Psoas muscle (tissue), 8 donors: ENCODE measurements around the gene APOBEC3G. TPM values are rescaled to one million over a fixed set of nuclear protein-coding genes. Genes with fewer than 3 reads are reported as not detected.

Experiments used
- ATAC-seq, 4 donors: fragments of 200-7000 bp; cut with Tn5 transposase; one replicate each; pipeline ENCODE4 v1.9.1; 2020; ENCODE audit warnings: moderate library complexity in 3 of 4, mild to moderate bottlenecking in 2 of 4
- DNase-seq, 2 donors: peaks; one replicate each; pipeline ENCODE4 v3.0.0-alpha.2; 2020
- H3K27ac ChIP-seq: fragments of 200-600 bp; one replicate; pipeline ENCODE4 v1.8.0; 2022
- H3K27me3 ChIP-seq, 3 donors: fragments of 200-600 bp in 1 of 3; one replicate each; pipeline versions ENCODE4 v1.6.1 to v1.8.0; 2013 to 2022; ENCODE audit warnings: low read length in 2 of 3, mild to moderate bottlenecking in 2 of 3, moderate library complexity in 1 of 3; ENCODE audit not compliant: insufficient read depth in 3 of 3
- H3K36me3 ChIP-seq, 2 donors: fragments of 200-600 bp in 1 of 2; one replicate each; pipeline versions ENCODE4 v1.6.1 to v1.8.0; 2013 to 2022; ENCODE audit warnings: low read depth in 1 of 2, mild to moderate bottlenecking in 1 of 2, moderate library complexity in 1 of 2; ENCODE audit not compliant: insufficient read depth in 1 of 2
- H3K4me1 ChIP-seq: fragments of 200-600 bp; one replicate; pipeline ENCODE4 v1.8.0; 2022
- H3K4me3 ChIP-seq: fragments of 200-600 bp; one replicate; pipeline ENCODE4 v1.8.0; 2022; ENCODE audit warnings: mild to moderate bottlenecking
- H3K9me3 ChIP-seq: fragments of 200-600 bp; one replicate; pipeline ENCODE4 v1.8.0; 2022
- CTCF ChIP-seq: fragments of 200-600 bp; IDR thresholded peaks from one replicate; pipeline ENCODE4 v1.8.0; 2022; ENCODE audit warnings: antibody characterized with exemption
- WGBS, 3 donors: extraction: QIAGEN DNeasy Blood & Tissue Kit; methylation state at CpG; one replicate each; pipeline versions ENCODE4 v1.1.6 to v1.1.7; 2013; 5-methylcytosine and 5-hydroxymethylcytosine counted together
- intact Hi-C, 2 donors: fragments of 100-400 bp; cut with DNase I; formaldehyde crosslinking; loops; one replicate each; pipeline versions ENCODE4 v1.11.0 to v1.14.2; 2022
- polyA plus RNA-seq, 3 donors: library from polyadenylated mRNA; stranded (reverse); fragments of 200-250 nt; gene quantifications; one replicate each; pipeline ENCODE4 v1.2.3, GENCODE V29; 2013
- total RNA-seq, 4 donors: library from RNA; stranded (reverse); fragmentation: NEBNext Ultra II Directional in 2 of 4; extraction: Animal tissue kit (Norgen Biotek cat#: 25700) in 2 of 4; gene quantifications; one replicate each; pipeline versions ENCODE4 v1.2.1 to v1.2.4, GENCODE V29; 2021 to 2023
- donor health status: healthy with polysubstance abuse.
- donor health status: DM: no; HTN: no; CAD: no; lungs with moderate emphysema.
- donor health status: Bipolar disorder and iron deficiency.
- donor health status: healthy.
- donor health status: DM: yes; HTN: yes; CAD: no.
- donor health status: DM: no; HTN: no; CAD: no.
- donor health status: DM: no; HTN: no; CAD: no.
- donor health status: DM: yes; HTN: yes; CAD: no.

APOBEC3G gene
- total and polyA plus RNA-seq, 7 donors: 0.45 to 1.6 (median 1.1) TPM

- peaks cover 0 to 46% (median 4%) of the 10 kb centered on the region in 3 donors for H3K27me3 ChIP-seq
- 77 to 80% (median 79%) methylated on average over 9 of the region's 9 CpGs for WGBS, 3 donors
- H3K27ac ChIP-seq: no peak overlapping the region
- no peak for TF ChIP-seq CTCF
- intact Hi-C loops: no loop called here
- no peak overlapping the region for H3K4me3 ChIP-seq
- no peak for DNase-seq
- no peaks in the 10 kb centered on the region for H3K4me1 ChIP-seq
- H3K9me3 ChIP-seq: no peaks in the 10 kb centered on the region
- ATAC-seq: no peak
- H3K36me3 ChIP-seq: no peaks in the 10 kb centered on the region
These were observed 32.3 kb downstream of the APOBEC3G start for GRCh38 chr22:39109361-39109760.

GRCh38 chr22:39110631-39111561, 33.8 kb downstream of the APOBEC3G start:
- H3K36me3 ChIP-seq: no peaks in the 10 kb centered on the region
- DNase-seq: peak in 1 of 2 donors; percentile 16
- ATAC-seq: no peak

GRCh38 chr22:39114112-39114511, 37.0 kb downstream of the APOBEC3G start:
- intact Hi-C loops: no loop called here
- Histone ChIP-seq H3K27ac (no peak overlapping the region), H3K9me3 (no peaks in the 10 kb centered on the region), H3K36me3 (no peaks in the 10 kb centered on the region), H3K27me3 (peaks cover 0 to 79% (median 7%) of the 10 kb centered on the region in 3 donors), H3K4me1 (no peaks in the 10 kb centered on the region), H3K4me3 (no peak overlapping the region)
- TF ChIP-seq CTCF: no peak
- WGBS, 3 donors: 19 to 21% (median 20%) methylated on average over 6 of the region's 6 CpGs
- DNase-seq (peak in 1 of 2 donors; percentile 6), ATAC-seq (no peak)

More at GRCh38 chr22:39110631-39111561, 33.8 kb downstream of the APOBEC3G start:
- H3K27me3 ChIP-seq: peaks cover 0 to 61% (median 5%) of the 10 kb centered on the region in 3 donors
- H3K4me1 ChIP-seq: no peaks in the 10 kb centered on the region
- no peak overlapping the region for H3K4me3 ChIP-seq
- no peak overlapping the region for H3K27ac ChIP-seq
- no peaks in the 10 kb centered on the region for H3K9me3 ChIP-seq
- intact Hi-C loops: no loop called here
- WGBS, 3 donors: 43 to 50% (median 46%) methylated on average over 15 of the region's 15 CpGs
- TF ChIP-seq CTCF: no peak

- Histone ChIP-seq H3K27ac (no peak overlapping the region), H3K4me1 (no peaks in the 10 kb centered on the region), H3K27me3 (peaks cover 0 to 67% (median 7%) of the 10 kb centered on the region in 3 donors), H3K4me3 (no peak overlapping the region), H3K36me3 (no peaks in the 10 kb centered on the region), H3K9me3 (no peaks in the 10 kb centered on the region)
- WGBS, 3 donors: 76 to 86% (median 78%) methylated on average over 2 of the region's 2 CpGs
- intact Hi-C loops: loop anchor here in 1 of 2 donors (5.0 kb wide), 1 partner anchor 108 kb away; no protein-coding TSS in a partner anchor
- no peak for TF ChIP-seq CTCF
- ATAC-seq: no peak
- DNase-seq: no peak
These were observed 38.5 kb downstream of the APOBEC3G start for GRCh38 chr22:39115570-39115969.
